Measurements from ENCODE around the gene DSCAML1. TPM values are rescaled to one million over a fixed set of nuclear protein-coding genes. Genes with fewer than 3 reads are reported as not detected.
"Not testable (repeated sequence)": the region's sequence is repeated elsewhere in the genome, so short reads cannot be mapped to it uniquely, and the experiment has no call there.

Gene DSCAML1
- total RNA-seq, 1 experiment from 2014 or later = 5.4 TPM

GRCh38 chr11:117399100-117399840, 397.7 kb downstream of the DSCAML1 start:
- DNase-seq (ENCODE audit: low read depth); in situ Hi-C loops (cut with HindIII; ENCODE audit: low pct_unique_long_range_greater_than_20kb, low sequenced_read_pairs): not testable (repeated sequence)

- in situ Hi-C loops (cut with HindIII; ENCODE audit: low pct_unique_long_range_greater_than_20kb, low sequenced_read_pairs); DNase-seq (ENCODE audit: low read depth): not testable (repeated sequence)
These were observed 398.4 kb downstream of the DSCAML1 start for GRCh38 chr11:117398618-117399017.

DNA sequence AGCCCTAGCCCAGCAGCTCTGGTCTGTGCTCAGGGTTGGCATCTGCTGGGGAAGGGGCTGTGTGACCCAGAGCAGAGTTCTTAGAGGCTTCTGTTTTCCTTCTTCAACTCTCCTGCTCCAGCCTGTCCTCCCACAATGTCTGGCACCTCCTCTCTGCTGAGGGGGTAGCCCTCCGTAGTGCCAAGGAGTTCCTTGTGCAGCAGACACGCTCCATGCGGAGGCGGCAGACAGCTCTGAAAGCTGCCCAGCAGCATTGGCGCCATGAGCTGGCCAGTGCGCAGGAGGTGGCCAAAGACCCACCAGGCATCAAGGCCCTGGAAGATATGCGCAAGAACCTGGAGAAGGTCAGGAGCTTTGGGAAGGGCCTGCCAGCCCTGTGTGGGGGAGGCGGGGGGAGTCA, 400.0 kb downstream of the DSCAML1 start:
- in situ Hi-C loops (cut with HindIII; ENCODE audit: low pct_unique_long_range_greater_than_20kb, low sequenced_read_pairs) = no loop called here
- DNase-seq (ENCODE audit: low read depth) = no peak

- DNase-seq (ENCODE audit: low read depth) = no peak
- in situ Hi-C loops (cut with HindIII; ENCODE audit: low pct_unique_long_range_greater_than_20kb, low sequenced_read_pairs) = no loop called here
These were observed 401.5 kb downstream of the DSCAML1 start for GRCh38 chr11:117395476-117395875.

- in situ Hi-C loops (cut with HindIII; ENCODE audit: low pct_unique_long_range_greater_than_20kb, low sequenced_read_pairs) = no loop called here
- no peak for DNase-seq (ENCODE audit: low read depth)
These were observed 402.6 kb downstream of the DSCAML1 start for GRCh38 chr11:117394221-117394925.

- DNase-seq (ENCODE audit: low read depth) = no peak
- in situ Hi-C loops (cut with HindIII; ENCODE audit: low pct_unique_long_range_greater_than_20kb, low sequenced_read_pairs) = no loop called here
These were observed 404.0 kb downstream of the DSCAML1 start for GRCh38 chr11:117392979-117393378.

DNA sequence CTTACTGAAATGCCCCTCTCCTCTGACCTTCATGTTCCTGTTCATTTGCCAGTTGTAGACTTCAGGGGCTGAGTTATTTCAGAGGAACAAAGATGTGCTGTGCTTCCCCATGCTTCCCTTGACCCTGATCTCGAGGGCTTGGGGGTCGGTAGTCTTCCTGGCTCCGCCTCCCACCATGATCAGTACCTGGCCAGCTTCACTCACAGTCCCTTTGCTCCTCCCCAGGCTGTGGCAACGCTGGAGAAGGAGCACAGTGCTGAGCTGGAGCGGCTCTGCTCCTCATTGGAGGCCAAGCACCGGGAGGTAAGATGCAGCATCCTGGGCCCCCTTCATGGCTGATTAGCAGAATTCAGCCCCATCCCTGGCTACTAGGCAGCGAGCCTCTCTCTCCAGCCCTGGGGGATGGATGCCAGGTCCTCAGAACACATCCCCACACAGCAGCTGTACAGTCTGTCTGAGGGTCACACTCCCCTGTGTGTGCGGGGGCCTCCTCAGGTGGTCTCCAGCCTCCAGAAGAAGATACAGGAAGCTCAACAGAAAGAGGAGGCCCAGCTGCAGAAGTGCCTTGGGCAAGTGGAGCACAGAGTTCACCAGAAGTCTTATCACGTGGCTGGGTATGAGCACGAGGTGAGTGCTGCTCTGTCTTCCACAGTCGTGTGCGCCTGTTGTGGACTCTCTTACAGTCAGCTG, 404.9 kb downstream of the DSCAML1 start:
- in situ Hi-C loops (cut with HindIII; ENCODE audit: low pct_unique_long_range_greater_than_20kb, low sequenced_read_pairs) = no loop called here
- no peak for DNase-seq (ENCODE audit: low read depth)

DNA sequence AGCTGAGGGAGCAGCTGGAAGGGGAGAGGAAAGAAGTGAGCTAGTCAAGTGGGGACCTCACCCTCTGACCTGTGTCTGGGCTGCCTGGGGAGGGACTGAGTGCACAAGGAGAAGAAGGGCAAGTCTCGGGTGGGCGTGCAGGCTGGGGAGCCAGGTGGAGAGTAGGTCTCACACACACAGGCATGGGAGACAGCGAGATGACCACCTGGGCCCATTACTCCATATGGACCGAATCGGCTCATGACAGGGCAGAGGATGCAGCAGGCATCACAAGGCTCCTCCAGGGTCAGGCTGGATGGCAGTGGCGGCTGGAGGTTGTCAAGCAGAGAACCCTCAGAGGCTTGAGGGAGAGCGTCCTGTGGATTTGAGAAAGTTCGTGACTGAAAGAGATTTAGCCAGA, 405.8 kb downstream of the DSCAML1 start:
- in situ Hi-C loops (cut with HindIII; ENCODE audit: low pct_unique_long_range_greater_than_20kb, low sequenced_read_pairs) = no loop called here
- no peak for DNase-seq (ENCODE audit: low read depth)

- no peak for DNase-seq (ENCODE audit: low read depth)
- in situ Hi-C loops (cut with HindIII; ENCODE audit: low pct_unique_long_range_greater_than_20kb, low sequenced_read_pairs) = no loop called here
These were observed 406.3 kb downstream of the DSCAML1 start for GRCh38 chr11:117390743-117391142.

DNA sequence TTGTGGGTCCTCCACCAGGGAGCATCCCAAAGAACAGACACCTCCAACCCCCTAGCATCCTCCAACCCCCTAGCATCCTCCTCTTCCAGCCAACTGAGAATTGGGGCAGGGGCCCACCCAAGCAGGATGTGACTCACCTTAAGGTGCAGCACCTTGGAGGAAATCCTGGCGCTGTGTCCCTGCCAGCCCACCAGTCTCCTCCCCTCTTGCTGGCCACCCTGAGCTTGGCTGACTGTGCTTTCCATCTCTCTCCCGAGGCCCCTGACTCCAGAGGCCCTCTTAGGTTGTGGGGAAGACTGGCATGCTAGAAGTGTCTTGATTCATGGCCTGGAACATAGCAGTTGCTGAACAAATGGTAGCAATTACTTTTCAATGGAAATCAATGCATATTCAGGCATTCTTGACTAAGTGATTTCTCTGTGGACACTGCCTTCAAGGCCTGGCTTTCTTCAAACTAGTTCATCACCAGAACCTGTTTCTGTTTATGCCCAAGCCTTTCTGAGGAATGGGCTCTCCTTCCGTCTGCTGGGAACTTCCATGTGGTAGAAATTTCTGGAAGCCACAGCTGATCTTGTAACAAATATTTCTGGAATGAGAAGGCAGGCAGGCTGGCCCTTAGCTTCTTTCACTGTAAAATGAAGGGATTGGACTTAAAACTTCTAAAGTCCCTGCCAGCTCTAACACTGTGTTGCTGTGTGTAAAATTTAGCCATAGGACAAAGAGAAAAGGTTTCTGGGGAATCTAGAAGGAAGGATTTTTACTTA, 408.8 kb downstream of the DSCAML1 start:
- in situ Hi-C loops (cut with HindIII; ENCODE audit: low pct_unique_long_range_greater_than_20kb, low sequenced_read_pairs) = no loop called here
- no peak for DNase-seq (ENCODE audit: low read depth)

- in situ Hi-C loops (cut with HindIII; ENCODE audit: low pct_unique_long_range_greater_than_20kb, low sequenced_read_pairs) = no loop called here
- no peak for DNase-seq (ENCODE audit: low read depth)
These were observed 411.1 kb downstream of the DSCAML1 start for GRCh38 chr11:117385906-117386305.

DNA sequence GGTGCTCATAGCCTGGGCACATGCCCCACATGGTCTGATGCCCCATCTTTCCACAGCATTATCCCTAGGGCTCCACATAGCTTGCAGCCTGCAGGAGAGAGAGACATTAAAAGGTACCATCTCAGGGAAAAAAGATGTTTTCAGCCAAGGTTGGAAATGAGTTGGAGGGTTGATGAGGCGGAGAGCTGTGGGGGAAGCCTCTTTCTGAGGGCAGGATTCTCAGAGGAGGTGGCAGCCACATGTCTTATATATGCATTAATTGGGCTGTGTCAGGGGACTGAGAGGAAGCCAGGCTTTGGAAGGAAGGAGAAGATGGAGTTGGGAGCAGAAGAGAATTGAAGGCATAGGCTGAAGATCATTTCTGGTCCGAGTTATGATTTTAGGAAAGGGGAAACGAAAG, 411.5 kb downstream of the DSCAML1 start:
- DNase-seq (ENCODE audit: low read depth) = no peak

DNA sequence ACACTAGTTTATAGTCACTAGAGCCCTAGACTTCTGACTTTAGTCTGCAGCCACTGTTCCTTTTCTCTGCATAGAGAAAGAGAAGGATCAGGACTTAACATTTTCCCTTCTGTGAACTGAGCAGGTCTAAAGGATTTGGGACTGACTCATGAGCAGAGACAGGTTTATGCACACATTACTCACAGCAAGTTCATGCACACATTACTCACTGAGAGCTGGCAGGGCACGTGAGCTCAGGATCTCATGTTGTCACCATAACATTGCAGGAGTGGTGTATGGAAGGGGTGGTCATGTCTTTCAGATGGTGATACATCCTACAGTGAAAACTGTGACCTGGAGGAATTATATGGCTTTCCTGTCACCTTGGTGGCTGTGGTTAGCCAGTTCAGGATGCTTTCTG, 413.0 kb downstream of the DSCAML1 start:
- in situ Hi-C loops (cut with HindIII; ENCODE audit: low pct_unique_long_range_greater_than_20kb, low sequenced_read_pairs) = no loop called here
- peak; percentile 44 for DNase-seq (ENCODE audit: low read depth)

More for the DNA sequence above, 411.5 kb downstream of the DSCAML1 start:
- in situ Hi-C loops (cut with HindIII; ENCODE audit: low pct_unique_long_range_greater_than_20kb, low sequenced_read_pairs) = no loop called here

GRCh38 chr11:117382746-117383145, 414.3 kb downstream of the DSCAML1 start:
- DNase-seq (ENCODE audit: low read depth) = no peak
- in situ Hi-C loops (cut with HindIII; ENCODE audit: low pct_unique_long_range_greater_than_20kb, low sequenced_read_pairs) = no loop called here

GRCh38 chr11:117381481-117382387, 415.3 kb downstream of the DSCAML1 start:
- DNase-seq (ENCODE audit: low read depth) = no peak
- in situ Hi-C loops (cut with HindIII; ENCODE audit: low pct_unique_long_range_greater_than_20kb, low sequenced_read_pairs) = no loop called here

DNA sequence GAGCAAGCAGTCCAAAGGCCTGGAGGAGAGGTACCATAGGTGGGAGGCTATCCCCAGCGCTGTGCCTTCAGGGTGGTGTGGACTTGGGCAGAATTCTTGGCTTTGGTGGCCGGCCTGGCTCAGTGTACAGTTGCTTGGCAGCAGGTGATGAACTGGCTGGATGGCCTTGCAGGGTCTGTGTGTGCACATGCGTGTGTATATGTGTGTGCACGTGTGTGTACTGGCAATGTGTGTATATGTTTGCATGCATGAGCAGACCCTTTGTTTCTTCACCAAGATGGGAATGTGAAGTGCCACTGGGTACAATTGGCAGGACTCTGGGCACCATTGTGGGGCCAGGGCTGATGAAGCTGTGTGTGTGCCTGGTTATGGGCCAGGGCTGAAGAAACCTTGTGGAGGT, 416.3 kb downstream of the DSCAML1 start:
- in situ Hi-C loops (cut with HindIII; ENCODE audit: low pct_unique_long_range_greater_than_20kb, low sequenced_read_pairs) = no loop called here
- DNase-seq (ENCODE audit: low read depth) = no peak

GRCh38 chr11:117378976-117379865, 417.8 kb downstream of the DSCAML1 start:
- DNase-seq (ENCODE audit: low read depth) = no peak

More at GRCh38 chr11:117378976-117379865, 417.8 kb downstream of the DSCAML1 start:
- in situ Hi-C loops (cut with HindIII; ENCODE audit: low pct_unique_long_range_greater_than_20kb, low sequenced_read_pairs) = no loop called here
